HG03066 (cell line): ENCODE data around the gene CD53.
A peak's percentile ranks its signal among the peaks of the same experiment; 100 is the strongest.
"Not testable (repeated sequence)": the region's sequence is repeated elsewhere in the genome, so short reads cannot be mapped to it uniquely, and the experiment has no call there.

Source experiments
- ATAC-seq: cut with Tn5 transposase; IDR thresholded peaks from one replicate; pipeline ENCODE4 v1.9.1; 2021; ENCODE audit warnings: low read depth; ENCODE audit not compliant: unreplicated experiment

The CD53 gene

GRCh38 chr1:110872745-110873720 is at the start of gene CD53:
Gene CD53 (plus strand): TSS chr1:110873148. CDS start chr1:110891409, 18,261 bp downstream.
- peak; percentile 58 for ATAC-seq

GRCh38 chr1:110824192-110824591 is 48.8 kb upstream of the CD53 start:
- ATAC-seq = no peak

GRCh38 chr1:110829955-110830553 is 42.9 kb upstream of the CD53 start:
- no peak for ATAC-seq

- not testable (repeated sequence) for ATAC-seq
Observed at GRCh38 chr1:110833779-110834178, 39.2 kb upstream of the CD53 start.

GRCh38 chr1:110846861-110847260 is 26.1 kb upstream of the CD53 start:
- no peak for ATAC-seq

- no peak for ATAC-seq
Observed at GRCh38 chr1:110850145-110850544, 22.8 kb upstream of the CD53 start.

GRCh38 chr1:110850627-110851026 is 22.3 kb upstream of the CD53 start:
- ATAC-seq = no peak

GRCh38 chr1:110853135-110853534 is 19.8 kb upstream of the CD53 start:
- ATAC-seq = no peak

GRCh38 chr1:110856410-110856809 is 16.5 kb upstream of the CD53 start:
- no peak for ATAC-seq

GRCh38 chr1:110857964-110858948 is 14.7 kb upstream of the CD53 start:
- no peak for ATAC-seq

- ATAC-seq = no peak
Observed at GRCh38 chr1:110859062-110859461, 13.9 kb upstream of the CD53 start.

- no peak for ATAC-seq
Observed at GRCh38 chr1:110860174-110860573, 12.8 kb upstream of the CD53 start.

GRCh38 chr1:110860620-110861019 is 12.3 kb upstream of the CD53 start:
- not testable (repeated sequence) for ATAC-seq

GRCh38 chr1:110861942-110862341 is 11.0 kb upstream of the CD53 start:
- ATAC-seq = not testable (repeated sequence)

- no peak for ATAC-seq
Observed at GRCh38 chr1:110864287-110864686, 8.7 kb upstream of the CD53 start.

- no peak for ATAC-seq
Observed at GRCh38 chr1:110870721-110871388, 2.1 kb upstream of the CD53 start.

GRCh38 chr1:110872366-110872744 is 593 bp upstream of the CD53 start:
- ATAC-seq = no peak

- no peak for ATAC-seq
Observed at GRCh38 chr1:110873856-110874255, 908 bp downstream of the CD53 start.

GRCh38 chr1:110874324-110875215 is 1.6 kb downstream of the CD53 start:
- no peak for ATAC-seq
